SK-N-MC (cell line): ENCODE data around the gene SLC17A5.

Experiments
- EZH2 ChIP-seq: fragments of 200-600 bp; sonication (generic); IDR thresholded peaks from one replicate; pipeline ENCODE4 v1.6.1; 2017; ENCODE audit warnings: antibody characterized with exemption
- FOXP2 ChIP-seq: optimal IDR thresholded peaks from 2 replicates; pipeline ENCODE3; 2011; ENCODE audit warnings: mild to moderate bottlenecking, moderate library complexity; ENCODE audit not compliant: insufficient read depth; ENCODE audit errors: extremely low read length, control extremely low read depth
- POLR2AphosphoS5 ChIP-seq: IDR thresholded peaks from 2 replicates; pipeline ENCODE4 v1.6.1; 2012; ENCODE audit warnings: mild to moderate bottlenecking, low read depth, low read length, borderline replicate concordance

DNA sequence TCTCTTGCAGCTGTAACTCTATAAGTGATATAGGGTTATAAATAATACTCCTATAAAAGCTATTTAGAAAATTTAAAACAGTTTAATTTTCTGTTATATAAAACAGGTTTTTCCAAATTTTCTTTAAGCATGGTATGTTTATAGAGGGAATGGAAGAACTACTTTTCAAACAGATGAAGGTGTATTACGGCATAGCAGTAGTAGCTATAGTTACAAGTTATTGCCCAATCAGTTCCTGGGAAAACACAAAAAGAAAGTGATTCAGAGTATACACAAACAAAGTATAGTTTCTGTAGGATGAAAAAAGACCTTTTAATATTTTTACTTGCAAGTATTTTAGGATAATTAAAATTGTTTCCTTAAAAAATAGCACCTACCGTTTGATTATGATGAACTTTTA lies 9.8 kb downstream of the SLC17A5 start:
- TF ChIP-seq POLR2AphosphoS5: no peak
- TF ChIP-seq EZH2: no peak
- no peak for TF ChIP-seq FOXP2
